PFSK-1 (cell line): Measurements from ENCODE around the gene SAMD4B.

ENCODE experiments used
- FOXP2 ChIP-seq: optimal IDR thresholded peaks from 2 replicates; pipeline ENCODE3; 2011; ENCODE audit warnings: borderline replicate concordance, control low read depth, inconsistent platforms; ENCODE audit not compliant: insufficient read depth; ENCODE audit errors: extremely low read length, extremely low read depth
- POLR2AphosphoS5 ChIP-seq: IDR thresholded peaks from 2 replicates; pipeline ENCODE4 v1.6.1; 2012; ENCODE audit warnings: low read depth, mild to moderate bottlenecking, control low read depth, low read length, moderate library complexity
- SIN3A ChIP-seq: IDR thresholded peaks from 2 replicates; pipeline ENCODE4 v1.6.1; 2012; ENCODE audit warnings: mild to moderate bottlenecking, low read length, moderate library complexity, borderline replicate concordance; ENCODE audit not compliant: insufficient read depth
- TAF1 ChIP-seq: IDR thresholded peaks from 2 replicates; pipeline ENCODE4 v1.6.1; 2012; ENCODE audit warnings: low read length, control low read depth, borderline replicate concordance; ENCODE audit not compliant: insufficient read depth
- TF ChIP-seq, protein P1 (sequence below), 2 experiments: IDR thresholded peaks; 2 replicates each; pipeline versions ENCODE4 v1.6.1 to v1.8.0; 2011 to 2012; ENCODE audit warnings: low read depth in 2 of 2, low read length in 2 of 2, control low read depth in 1 of 2, inconsistent platforms in 1 of 2, mild to moderate bottlenecking in 1 of 2, moderate library complexity in 1 of 2; ENCODE audit not compliant: insufficient read depth in 1 of 2

GRCh38 chr19:39398297-39398864, 56.2 kb downstream of the SAMD4B start:
- TF ChIP-seq POLR2AphosphoS5 (no peak), TAF1 (no peak), FOXP2 (no peak), SIN3A (no peak)
- TF ChIP-seq, protein P1, sequence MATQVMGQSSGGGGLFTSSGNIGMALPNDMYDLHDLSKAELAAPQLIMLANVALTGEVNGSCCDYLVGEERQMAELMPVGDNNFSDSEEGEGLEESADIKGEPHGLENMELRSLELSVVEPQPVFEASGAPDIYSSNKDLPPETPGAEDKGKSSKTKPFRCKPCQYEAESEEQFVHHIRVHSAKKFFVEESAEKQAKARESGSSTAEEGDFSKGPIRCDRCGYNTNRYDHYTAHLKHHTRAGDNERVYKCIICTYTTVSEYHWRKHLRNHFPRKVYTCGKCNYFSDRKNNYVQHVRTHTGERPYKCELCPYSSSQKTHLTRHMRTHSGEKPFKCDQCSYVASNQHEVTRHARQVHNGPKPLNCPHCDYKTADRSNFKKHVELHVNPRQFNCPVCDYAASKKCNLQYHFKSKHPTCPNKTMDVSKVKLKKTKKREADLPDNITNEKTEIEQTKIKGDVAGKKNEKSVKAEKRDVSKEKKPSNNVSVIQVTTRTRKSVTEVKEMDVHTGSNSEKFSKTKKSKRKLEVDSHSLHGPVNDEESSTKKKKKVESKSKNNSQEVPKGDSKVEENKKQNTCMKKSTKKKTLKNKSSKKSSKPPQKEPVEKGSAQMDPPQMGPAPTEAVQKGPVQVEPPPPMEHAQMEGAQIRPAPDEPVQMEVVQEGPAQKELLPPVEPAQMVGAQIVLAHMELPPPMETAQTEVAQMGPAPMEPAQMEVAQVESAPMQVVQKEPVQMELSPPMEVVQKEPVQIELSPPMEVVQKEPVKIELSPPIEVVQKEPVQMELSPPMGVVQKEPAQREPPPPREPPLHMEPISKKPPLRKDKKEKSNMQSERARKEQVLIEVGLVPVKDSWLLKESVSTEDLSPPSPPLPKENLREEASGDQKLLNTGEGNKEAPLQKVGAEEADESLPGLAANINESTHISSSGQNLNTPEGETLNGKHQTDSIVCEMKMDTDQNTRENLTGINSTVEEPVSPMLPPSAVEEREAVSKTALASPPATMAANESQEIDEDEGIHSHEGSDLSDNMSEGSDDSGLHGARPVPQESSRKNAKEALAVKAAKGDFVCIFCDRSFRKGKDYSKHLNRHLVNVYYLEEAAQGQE (IDR thresholded peaks at IDR 0.05; ENCODE audit: insufficient read depth in 1 of 2, low read depth in 2 of 2, low read length in 2 of 2): no peak
